G401 (cell line): ENCODE results near the gene ZYG11A. TPM values are rescaled to one million over a fixed set of nuclear protein-coding genes. Genes with fewer than 3 reads are reported as not detected.
"Not testable (repeated sequence)": the region's sequence is repeated elsewhere in the genome, so short reads cannot be mapped to it uniquely, and the experiment has no call there.

ENCODE experiments used
- DNase-seq: peaks from one replicate; pipeline ENCODE4 v3.0.0-alpha.2; 2015; ENCODE audit warnings: low spot score
- in situ Hi-C: cut with HindIII; loops from 2 replicates; pipeline ENCODE4 v1.10.0; 2016; ENCODE audit warnings: low sequenced_read_pairs, mixed read lengths
- total RNA-seq: library from RNA; depleted of rRNA; stranded (reverse); fragments of >200 nt; shearing (Covaris generic); gene quantifications from 2 replicates; pipeline ENCODE4 v1.2.3, GENCODE V29; 2014

ZYG11A gene
- total RNA-seq, 1 experiment from 2014 or later = 8.6 TPM

DNA sequence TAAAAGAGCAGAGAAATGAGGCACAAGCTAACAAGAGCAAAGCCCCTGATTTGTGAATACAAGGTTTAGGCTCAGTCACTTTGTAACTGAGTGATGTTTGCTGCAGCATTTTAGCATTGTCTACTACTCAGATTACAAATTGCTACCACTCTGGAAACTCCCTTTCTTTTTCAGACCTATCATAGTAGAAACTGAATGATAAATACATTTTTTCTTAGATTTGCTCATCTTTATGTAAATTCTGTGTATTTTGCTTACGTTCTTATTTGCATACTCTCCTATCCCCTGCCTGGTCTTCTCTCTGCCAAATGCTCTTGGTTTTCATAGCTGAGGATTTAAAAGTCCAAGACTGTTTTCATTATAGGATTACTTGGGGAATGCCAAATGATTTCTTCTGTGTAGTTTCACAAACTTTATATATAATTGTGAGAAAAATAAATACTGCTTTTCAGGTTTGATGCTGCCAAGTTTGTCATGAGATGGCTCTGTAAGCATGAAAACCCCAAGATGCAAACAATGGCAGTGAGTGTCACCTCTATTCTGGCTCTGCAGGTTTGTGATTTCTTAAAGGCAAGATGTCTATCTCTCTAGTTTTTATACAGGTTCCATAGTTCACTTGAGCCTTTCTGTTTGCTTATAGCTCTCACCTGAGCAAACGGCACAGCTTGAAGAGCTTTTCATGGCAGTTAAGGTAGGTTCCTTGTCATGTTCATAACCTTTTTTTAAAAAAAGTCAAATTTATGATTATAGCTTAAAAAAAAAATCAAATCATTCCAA lies 24.7 kb downstream of the ZYG11A start:
- no peak for DNase-seq
- in situ Hi-C loops = no loop called here

DNA sequence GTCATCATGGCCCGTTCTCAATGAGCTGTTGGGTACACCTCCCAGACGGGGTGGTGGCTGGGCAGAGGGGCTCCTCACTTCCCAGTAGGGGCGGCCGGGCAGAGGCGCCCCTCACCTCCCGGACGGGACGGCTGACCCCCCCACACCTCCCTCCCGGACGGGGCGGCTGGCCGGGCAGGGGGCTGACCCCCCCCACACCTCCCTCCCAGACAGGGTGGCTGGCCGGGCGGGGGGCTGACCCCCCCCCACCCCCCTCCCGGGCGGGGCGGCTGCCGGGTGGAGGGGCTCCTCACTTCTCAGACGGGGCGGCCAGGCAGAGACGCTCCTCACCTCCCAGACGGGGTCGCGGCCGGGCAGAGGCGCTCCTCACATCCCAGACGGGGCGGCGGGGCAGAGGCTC lies 27.2 kb downstream of the ZYG11A start:
- in situ Hi-C loops = not testable (repeated sequence)

DNA sequence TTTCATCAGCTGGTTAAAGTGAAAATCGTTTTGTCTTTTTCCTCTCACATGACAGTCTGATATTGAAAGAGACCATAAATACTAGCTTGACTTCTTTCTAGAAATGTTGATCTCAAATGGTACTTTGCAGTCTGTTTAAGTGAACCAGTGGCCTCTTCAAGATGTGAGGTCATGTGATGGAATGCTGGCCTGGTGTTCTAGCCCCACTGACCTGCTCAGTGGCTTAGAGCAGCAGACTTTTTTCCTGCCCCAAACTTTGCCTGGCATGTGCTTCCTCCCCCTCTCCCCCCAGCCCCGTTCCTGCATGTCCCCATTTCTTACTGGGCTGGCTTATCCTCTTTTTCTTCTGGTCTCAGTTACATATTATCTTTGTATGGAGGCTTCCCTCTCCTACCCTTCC lies 34.3 kb downstream of the ZYG11A start:
- no peak for DNase-seq
- in situ Hi-C loops = no loop called here

More for the DNA sequence above, 27.2 kb downstream of the ZYG11A start:
- DNase-seq = not testable (repeated sequence)

DNA sequence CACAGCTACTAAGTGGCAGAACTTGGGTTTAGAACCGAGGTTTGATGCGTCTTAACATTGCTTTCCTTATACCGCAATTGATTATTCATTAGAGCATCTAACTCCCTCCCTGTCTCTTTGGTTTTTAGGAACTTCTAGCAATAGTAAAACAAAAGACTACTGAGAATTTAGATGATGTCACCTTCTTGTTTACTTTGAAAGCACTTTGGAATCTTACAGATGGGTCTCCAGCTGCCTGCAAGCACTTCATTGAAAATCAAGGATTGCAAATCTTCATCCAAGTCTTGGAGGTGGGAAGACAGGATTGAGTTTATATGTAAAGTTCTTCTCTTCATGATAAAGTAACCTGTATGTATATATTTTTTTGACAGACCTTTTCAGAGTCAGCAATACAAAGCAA lies 35.0 kb downstream of the ZYG11A start:
- in situ Hi-C loops = no loop called here
- DNase-seq = no peak

DNA sequence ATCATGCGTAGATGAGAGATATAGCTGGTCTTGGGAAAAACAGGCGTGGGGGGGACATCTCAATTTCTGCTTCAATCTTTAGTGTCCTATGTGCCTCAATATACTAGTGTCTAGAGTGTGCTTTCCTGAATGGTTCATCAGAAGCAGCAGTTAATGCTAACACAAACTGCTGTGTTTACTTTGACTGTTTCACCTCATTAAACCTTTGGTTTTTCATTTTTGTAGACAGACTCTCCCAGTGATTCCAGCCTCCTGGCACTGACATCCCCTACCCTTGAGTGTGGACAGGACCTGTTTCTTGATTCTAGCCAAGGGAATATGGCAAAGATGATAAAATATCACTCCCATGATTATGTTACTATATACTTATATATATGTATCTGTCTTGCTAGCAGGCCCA lies 37.6 kb downstream of the ZYG11A start:
- DNase-seq = no peak
- in situ Hi-C loops = no loop called here

DNA sequence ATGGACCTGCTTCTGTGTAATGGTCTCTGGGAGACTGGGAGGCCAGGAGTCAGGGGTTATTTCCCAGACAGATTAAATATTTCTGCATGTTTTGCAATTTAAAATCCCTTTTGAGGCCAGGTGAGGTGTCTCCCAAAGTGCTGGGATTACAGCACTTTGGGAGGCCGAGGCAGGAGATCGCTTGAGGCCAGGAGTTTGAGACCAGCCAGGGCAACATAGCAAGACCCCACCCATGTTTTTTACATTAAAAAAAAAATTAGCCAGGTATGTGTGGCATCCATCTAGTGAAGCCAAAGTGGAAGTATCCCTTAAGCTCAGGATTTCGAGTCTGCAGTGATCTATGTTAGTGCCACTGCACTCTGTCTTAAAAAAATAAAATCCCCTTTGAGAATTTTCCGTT lies 44.9 kb downstream of the ZYG11A start:
- DNase-seq = no peak
- in situ Hi-C loops = no loop called here

DNA sequence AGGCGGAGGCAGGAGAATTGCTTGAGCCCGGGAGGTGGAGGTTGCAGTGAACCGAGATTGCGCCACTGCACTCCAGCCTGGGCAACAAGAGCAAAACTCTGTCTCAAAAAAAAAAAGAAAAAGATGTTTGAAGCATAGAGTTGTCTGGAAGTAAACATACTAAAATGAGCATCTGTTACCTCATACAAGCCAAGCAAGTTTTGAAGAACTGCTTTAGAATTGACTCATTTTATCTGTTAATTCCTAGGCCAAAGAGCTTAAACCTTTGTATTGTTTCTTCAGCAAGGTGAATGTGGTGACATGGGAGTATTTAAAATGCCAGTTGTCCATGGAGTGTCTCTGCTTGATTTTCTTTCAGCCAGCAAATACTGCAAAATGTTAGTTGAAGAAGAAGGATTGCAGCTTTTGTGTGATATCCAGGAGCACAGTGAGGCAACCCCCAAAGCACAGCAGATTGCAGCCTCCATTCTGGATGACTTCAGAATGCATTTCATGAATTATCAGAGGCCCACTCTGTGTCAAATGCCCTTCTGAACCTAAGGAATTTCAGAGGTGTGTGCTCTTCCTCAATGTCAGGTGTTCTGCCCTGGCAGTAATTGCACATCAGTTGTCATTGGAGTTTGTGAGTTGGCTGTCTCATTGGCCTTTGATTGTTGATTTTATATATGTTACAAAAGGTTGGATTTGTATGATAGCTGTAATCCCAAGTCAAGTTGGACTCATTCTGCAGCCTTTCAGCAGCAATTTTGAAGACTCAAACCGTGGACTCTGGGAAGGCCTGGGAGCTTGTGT lies 50.1 kb downstream of the ZYG11A start:
- in situ Hi-C loops = no loop called here
- DNase-seq = no peak

DNA sequence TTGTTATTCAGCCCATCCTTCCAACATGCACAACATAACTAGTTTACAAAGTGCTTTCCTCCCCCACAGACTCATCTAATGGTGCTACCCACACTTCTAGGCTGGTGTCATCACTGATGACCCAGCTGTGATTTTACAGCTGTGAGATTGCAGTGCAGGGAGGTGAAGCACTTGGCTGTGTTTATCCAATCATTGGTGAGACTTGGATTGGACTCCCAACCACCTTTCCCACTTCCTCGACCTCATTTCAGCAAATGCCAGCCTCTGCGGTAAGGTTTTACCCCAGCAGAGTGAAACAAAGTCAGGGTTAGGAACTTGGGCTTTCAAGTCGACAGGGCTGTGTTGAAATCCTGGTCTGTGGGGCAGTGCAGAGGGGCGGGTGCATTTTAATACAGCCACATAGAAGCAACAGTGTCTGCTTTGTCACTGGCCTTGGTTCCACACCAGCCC lies 56.9 kb downstream of the ZYG11A start:
- DNase-seq = no peak
- in situ Hi-C loops = no loop called here

DNA sequence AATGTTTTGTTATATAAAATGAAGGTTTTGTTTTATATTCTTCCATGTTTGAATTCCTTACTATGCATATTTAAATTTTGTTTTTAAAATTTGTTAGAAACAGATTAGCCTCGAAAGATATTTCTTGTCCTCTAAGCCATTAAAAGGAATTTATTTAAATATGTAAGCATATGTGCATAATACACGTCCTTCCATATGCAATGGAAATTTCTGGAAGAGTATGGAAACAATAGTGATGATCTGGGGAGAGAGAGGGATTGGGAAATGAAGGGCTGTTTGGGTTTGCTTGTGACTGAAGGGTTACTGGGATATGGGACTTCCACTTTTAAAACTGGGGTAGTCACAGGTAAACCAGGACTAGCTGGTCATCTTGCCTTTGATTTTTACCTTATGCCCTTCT lies 57.8 kb downstream of the ZYG11A start:
- no peak for DNase-seq
- in situ Hi-C loops = no loop called here

DNA sequence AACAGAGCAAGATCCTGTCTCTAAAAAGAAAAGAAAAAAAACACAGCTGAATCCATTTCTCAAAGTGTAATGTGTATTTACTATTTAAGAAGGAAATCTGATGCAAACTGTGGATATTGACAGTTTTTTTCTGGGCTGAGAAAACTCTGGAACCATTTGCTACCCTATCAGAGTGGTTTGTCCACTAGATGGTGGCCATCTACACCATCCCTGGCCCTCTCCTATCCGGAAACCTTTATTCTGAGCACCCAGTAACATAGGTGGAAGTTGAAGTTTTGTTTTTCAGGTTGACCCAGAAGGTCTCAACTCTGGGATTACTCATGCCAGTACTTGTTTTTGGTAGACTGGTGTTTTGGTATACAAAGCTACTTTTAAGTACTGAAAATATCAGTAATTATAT lies 58.8 kb downstream of the ZYG11A start:
- no peak for DNase-seq
- in situ Hi-C loops = no loop called here

DNA sequence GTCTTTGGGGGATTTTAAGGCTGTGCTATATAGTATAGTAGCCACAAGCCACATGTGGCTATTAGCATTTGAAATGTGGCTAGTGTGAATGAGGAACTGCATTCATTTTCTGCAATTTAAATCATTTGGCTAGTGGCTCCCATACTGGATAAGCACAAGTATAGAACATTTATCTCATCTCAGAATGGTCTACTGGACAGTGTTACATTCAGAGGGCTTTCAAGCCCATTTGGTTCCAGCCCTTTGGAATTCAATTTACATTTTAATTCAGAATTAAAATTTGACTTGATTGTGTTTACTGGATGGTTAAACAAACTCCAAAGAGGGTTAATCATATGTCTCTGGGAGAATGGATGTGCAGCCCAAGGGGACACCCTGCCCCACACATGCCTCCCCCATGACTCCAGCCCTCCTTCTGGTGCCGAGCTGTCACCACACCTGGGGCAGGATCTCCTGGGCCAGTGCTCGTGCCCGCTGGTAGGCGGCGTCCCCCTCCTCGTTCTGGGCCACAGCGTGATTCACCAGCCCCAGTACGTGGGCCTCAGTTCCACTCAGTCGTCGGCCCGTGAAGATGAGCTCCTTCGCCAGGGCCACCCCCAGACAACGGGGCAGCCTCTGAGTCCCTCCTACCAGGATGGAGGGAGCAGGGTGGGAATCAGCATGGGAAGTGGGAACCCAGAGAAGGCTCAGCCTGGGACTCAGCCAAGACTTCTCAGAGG lies 61.8 kb downstream of the ZYG11A start:
- in situ Hi-C loops = no loop called here
- DNase-seq = no peak

DNA sequence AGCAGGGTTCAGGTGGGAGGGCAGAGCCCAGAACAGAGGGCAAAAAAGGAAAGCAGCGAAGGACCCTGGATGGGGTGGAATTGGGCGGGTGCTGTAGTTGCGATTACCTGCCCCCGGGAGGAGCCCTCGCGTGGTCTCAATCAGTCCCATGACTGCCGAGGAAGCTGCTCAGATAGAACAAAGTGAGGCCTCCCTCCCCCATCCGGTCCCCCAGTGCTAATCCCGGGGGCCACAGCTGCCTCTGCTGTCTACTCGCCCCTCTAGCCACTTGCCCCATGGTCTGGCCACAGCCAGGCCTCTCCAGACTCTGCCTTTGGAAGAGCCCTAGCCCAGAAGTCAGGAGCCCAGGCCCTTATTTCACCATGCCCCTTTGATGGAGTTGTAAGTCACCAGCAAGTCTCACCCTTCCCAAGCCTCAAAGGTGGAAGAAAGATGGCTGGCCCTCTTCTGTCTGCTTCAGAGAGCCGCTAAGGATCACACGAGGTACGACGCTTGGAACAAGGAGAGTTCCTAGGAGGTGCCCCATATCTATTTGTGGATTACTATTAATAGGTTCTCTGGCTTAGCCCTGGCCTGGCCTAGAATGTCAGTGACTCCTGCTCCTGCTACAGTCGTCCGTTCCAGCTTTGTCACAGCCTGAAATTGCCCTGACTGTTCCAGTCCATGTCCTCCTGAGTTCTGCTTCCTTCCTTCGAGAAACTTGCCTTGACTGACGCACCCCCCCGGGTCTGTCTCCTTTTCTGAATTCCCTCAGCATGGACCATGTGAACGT lies 62.6 kb downstream of the ZYG11A start:
- in situ Hi-C loops = no loop called here
- DNase-seq = peak; percentile 67

DNA sequence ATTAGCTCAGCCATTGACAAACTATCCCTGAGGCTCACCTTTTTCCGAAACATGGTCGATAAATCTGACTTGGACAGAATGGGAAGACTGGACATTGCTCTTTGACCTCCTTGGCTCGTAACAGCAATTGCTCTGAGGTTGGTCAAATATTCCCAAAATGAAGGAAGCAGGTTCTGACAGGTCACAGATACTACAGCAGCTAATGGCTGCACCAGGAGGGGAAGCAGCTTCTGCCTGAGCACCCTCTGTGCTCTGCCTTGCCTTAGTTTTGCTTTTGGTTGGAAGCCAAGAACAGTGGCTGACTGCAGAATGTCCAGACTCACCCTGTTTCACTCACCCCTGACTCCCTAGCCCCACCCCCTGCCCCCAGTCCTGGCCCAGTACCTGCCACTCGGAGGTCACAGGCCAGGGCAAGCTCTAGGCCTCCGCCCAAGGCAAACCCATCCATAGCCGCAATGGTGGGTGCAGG lies 63.6 kb downstream of the ZYG11A start:
- DNase-seq = peak; percentile 60
- in situ Hi-C loops = no loop called here

DNA sequence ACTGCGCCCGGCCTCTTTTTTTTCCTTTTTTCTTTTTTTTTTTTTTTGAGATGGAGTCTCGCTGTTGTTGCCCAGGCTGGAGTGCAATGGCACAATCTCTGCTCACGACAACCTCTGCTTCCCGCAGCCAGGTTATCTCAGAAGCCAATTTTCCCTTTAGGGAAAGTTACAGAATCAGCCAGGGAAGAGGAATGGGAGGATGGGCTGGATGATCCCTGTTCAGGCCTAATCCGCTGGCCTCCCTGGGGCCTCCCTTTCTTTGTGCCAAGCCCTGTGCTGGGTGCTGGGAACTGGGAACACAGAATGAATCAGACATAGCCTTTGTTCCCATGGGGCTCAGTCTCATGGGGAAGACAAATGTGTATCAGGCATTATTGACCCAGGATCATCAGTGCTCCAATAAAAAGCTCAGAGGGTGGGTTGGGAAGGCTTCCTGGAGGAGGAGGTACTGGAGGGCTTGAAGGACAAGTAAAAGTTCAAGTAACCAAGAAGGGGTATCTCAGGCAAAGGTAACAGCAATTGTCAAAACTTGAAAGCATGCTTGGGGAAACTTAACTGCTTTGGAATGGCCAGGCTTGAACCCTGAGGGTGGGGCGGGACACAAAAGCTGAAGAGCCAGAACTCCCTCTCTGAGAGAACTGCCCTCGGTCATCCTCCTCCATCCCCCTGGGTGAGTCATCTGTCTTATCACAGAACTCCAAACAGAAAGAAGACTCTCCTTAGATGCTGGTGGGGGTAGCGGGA lies 64.7 kb downstream of the ZYG11A start:
- DNase-seq = no peak
- in situ Hi-C loops = no loop called here

DNA sequence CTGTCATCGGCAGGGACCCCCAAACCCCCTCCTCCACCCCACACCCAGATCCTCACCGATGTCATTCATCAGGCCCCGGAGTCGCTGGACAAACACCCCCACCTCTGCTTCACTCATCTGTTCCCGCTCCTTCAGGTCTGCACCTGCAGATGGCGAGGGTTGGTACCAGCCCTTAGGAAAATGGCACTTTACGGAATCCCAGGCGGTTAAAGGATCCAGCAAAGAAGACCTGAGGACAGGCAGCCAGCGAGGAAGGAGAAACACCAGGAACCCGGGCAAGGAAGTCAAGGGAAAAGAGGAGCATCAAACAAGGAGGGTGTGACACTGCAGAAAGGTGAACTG lies 65.2 kb downstream of the ZYG11A start:
- in situ Hi-C loops = no loop called here
- no peak for DNase-seq

DNA sequence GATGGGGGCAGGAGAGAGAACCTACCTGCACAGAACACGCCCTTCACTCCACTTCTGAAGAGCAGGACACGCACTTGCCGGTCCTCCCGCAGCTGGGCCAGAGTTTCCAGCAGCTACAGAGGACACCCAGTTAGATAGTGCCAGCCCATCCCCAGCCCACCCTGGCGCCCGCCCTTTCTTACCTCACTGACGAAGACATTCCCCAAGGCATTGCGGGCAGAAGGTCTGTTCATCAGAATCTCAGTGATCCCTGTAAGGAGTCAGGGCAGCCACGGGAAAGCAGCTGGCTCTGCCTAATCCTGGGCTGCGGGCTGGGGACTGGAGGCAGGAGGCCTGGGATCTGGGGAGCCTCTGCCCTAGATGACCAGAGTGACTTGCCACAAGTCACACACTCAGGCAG lies 69.0 kb downstream of the ZYG11A start:
- in situ Hi-C loops = no loop called here
- DNase-seq = no peak

DNA sequence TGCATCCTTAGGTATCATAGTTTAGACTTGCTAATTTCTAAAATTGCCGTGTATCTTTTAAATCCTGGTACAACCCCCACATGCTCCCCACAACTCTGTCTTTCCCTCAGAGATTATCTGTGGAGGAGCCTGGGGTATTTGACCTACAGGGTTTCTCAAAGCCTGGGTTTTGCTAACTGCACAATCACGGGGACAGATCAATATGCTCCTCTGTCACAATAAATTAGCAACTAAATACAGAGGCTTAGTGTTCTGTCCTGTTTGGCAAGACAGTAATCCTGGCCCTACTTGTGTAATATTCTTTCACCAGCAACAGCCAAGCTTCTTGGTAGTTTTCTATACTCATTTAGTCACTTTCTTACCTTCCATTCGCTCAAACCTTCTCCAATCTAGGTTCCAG lies 70.5 kb downstream of the ZYG11A start:
- DNase-seq = no peak
- in situ Hi-C loops = no loop called here

DNA sequence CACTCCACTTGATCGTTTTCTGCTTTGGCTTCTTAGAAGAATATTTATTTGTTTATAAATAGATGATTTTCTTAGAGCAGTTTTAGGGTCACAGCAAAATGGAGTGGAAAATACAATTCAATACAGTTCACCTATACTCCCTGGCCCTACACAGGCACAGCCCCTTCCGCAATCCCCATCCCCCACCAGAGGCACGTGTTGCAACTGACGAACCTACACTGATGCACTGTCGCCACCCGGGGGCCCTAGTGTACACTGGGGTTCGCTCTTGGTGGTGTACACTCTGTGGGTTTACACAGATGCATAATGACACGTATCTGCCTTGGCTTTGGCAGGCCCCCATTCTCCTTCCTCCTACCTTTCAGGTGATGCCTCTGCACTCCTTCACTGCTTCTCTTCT lies 71.0 kb downstream of the ZYG11A start:
- in situ Hi-C loops = no loop called here
- DNase-seq = no peak

DNA sequence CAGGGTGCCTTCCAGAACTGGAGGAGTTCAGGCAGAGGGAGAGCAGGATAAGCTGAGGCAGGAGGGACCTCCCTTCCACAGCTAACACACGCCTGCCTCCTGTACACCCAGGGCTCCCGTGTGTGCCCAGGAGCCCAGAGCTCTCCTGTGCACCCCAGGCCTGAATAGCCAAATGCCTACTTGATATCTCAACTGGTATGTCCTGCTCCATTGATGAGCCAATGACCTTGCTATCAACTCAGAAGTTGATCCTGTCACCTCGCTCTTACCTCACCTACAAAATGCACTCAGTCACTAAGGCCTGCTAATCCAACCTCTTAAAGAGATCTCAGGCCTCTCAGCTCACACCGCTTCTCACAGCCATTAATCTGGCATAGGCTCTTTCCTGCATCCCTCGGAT lies 71.9 kb downstream of the ZYG11A start:
- DNase-seq = no peak
- in situ Hi-C loops = no loop called here
